ENCODE results near the gene ZFP36L1. TPM values are rescaled to one million over a fixed set of nuclear protein-coding genes. Genes with fewer than 3 reads are reported as not detected.

Gene ZFP36L1
- total RNA-seq, 1 donor from 2014 or later, result 144 TPM

DNA sequence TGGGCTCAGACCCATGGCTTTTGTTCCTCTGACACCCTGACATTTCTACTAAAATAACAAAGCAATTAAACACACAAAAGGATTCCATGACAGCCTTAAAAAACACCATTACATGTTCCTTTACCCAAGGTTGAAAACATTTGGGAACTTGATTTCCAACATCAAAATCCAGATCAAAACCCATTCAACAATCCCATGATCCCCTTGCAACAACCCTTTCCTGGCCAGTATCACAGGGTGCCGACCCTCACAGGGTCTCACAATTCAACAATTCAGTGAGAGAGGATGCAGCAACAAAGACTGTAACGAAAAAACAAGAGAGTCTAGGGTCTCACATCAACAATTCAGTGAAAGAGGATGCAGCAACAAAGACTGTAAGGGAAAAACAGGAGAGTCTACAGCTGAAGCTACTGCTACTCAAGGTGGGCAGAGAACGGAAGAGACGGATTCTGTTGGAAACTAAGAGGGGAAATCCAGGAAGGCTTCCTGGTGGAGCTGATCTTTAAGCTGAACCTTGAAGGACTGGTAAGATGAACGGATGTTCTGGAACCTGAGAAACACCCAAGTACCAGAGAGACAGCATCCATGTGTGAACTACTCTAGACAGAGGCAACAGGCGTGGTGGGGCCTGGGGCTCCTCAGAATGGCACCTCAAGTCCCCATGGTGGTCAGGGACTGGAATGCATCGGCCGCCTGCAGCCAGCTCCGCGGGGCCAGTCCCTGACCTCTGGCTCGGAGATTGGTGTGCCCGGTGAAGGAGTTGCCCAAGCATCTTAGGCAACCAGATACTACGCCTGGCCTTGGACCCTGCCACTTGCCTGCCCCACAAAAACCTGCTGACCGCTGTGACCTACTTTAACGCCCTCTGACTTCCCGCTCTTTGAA lies 22.7 kb upstream of the ZFP36L1 start:
- peak overlapping the region; percentile 36 for H3K4me3 ChIP-seq (ENCODE audit: low read depth, low read length)
- TF ChIP-seq CTCF (IDR thresholded peaks at IDR 0.05; ENCODE audit: insufficient read depth, low read length, poor library complexity, severe bottlenecking), result no peak
- no peak for DNase-seq (ENCODE audit: low read depth)
- H3K36me3 ChIP-seq (ENCODE audit: control insufficient read depth, insufficient read depth, low read length), result no peaks in the 10 kb centered on the region
- no peaks in the 10 kb centered on the region for H3K27me3 ChIP-seq (ENCODE audit: control insufficient read depth, insufficient read depth, low read length)

GRCh38 chr14:68814539-68815297 lies 21.9 kb upstream of the ZFP36L1 start:
- peak; percentile 80 for DNase-seq (ENCODE audit: low read depth)
- Histone ChIP-seq H3K27me3 (ENCODE audit: control insufficient read depth, insufficient read depth, low read length) (no peaks in the 10 kb centered on the region), H3K36me3 (ENCODE audit: control insufficient read depth, insufficient read depth, low read length) (no peaks in the 10 kb centered on the region), H3K4me3 (ENCODE audit: low read depth, low read length) (no peak overlapping the region)
- TF ChIP-seq CTCF (IDR thresholded peaks at IDR 0.05; ENCODE audit: insufficient read depth, low read length, poor library complexity, severe bottlenecking), result no peak

DNA sequence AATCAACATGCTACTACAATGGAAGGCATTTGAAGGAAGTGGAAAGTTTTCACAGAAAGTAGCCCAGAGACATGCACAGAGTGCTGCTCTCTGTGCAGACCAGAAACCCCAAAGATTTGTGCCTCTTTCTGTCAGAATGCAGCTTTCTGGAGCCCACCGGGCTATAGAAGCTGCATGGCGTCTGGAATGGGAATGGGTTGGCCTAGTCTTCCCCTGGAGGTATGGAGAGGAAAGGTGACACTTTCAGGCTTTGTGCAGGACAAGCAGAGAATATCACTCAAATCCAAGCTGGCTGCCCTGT lies 21.3 kb upstream of the ZFP36L1 start:
- no peak overlapping the region for H3K4me3 ChIP-seq (ENCODE audit: low read depth, low read length)
- DNase-seq (ENCODE audit: low read depth), result no peak

GRCh38 chr14:68813318-68813838 lies 20.5 kb upstream of the ZFP36L1 start:
- Histone ChIP-seq H3K36me3 (ENCODE audit: control insufficient read depth, insufficient read depth, low read length) (no peaks in the 10 kb centered on the region), H3K27me3 (ENCODE audit: control insufficient read depth, insufficient read depth, low read length) (no peaks in the 10 kb centered on the region), H3K4me3 (ENCODE audit: low read depth, low read length) (no peak overlapping the region)
- TF ChIP-seq CTCF (IDR thresholded peaks at IDR 0.05; ENCODE audit: insufficient read depth, low read length, poor library complexity, severe bottlenecking), result no peak
- no peak for DNase-seq (ENCODE audit: low read depth)

More for the DNA sequence above, 21.3 kb upstream of the ZFP36L1 start:
- no peak for TF ChIP-seq CTCF (IDR thresholded peaks at IDR 0.05; ENCODE audit: insufficient read depth, low read length, poor library complexity, severe bottlenecking)
- Histone ChIP-seq H3K27me3 (ENCODE audit: control insufficient read depth, insufficient read depth, low read length) (no peaks in the 10 kb centered on the region), H3K36me3 (ENCODE audit: control insufficient read depth, insufficient read depth, low read length) (no peaks in the 10 kb centered on the region)

DNA sequence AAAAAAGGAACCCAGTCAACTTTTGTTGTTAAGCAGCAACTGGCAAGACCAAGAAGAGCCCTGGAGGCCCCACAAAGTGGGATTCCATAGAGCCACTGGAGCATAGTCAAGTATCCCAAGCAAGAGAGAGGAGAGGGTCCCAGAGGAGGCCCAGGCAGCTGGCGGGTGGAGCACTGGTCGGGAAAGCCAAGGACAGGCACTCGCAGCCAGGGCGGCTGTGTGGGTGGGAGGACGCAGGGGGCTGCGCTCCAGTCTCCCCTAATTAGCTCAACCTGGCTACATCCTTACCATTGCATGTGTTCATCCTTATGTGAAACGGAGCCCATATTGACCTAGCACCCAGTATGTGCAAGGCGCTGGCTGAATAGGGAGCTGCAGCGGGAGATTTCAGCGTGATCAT lies 18.3 kb upstream of the ZFP36L1 start:
- no peak for DNase-seq (ENCODE audit: low read depth)
- Histone ChIP-seq H3K27me3 (ENCODE audit: control insufficient read depth, insufficient read depth, low read length) (no peaks in the 10 kb centered on the region), H3K36me3 (ENCODE audit: control insufficient read depth, insufficient read depth, low read length) (no peaks in the 10 kb centered on the region), H3K4me3 (ENCODE audit: low read depth, low read length) (no peak overlapping the region)
- TF ChIP-seq CTCF (IDR thresholded peaks at IDR 0.05; ENCODE audit: insufficient read depth, low read length, poor library complexity, severe bottlenecking), result no peak
